ENCODE data around the gene ATP1B2.

DNA sequence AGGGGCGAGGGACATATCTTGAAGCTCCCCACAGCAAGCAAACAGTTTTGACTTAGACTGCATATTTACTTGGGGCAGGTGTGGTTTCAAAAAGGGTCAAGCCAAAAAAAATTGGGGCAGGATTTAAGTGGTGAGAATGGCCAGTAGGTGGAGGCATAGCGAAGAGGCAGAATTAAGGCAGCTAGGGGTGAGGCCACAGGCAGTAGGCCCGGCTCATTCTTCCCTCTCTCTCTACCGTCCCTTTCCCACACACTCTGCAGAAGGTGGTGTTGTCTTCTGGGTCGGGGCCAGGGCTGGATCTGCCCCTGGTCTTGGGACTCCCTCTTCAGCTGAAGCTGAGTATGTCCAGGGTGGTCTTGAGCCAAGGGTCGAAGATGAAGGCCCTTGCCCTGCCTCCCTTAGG lies 18.2 kb upstream of the ATP1B2 start:
- TF ChIP-seq POLR2A (IDR thresholded peaks at IDR 0.05): no peak
- TF ChIP-seq, protein P1, sequence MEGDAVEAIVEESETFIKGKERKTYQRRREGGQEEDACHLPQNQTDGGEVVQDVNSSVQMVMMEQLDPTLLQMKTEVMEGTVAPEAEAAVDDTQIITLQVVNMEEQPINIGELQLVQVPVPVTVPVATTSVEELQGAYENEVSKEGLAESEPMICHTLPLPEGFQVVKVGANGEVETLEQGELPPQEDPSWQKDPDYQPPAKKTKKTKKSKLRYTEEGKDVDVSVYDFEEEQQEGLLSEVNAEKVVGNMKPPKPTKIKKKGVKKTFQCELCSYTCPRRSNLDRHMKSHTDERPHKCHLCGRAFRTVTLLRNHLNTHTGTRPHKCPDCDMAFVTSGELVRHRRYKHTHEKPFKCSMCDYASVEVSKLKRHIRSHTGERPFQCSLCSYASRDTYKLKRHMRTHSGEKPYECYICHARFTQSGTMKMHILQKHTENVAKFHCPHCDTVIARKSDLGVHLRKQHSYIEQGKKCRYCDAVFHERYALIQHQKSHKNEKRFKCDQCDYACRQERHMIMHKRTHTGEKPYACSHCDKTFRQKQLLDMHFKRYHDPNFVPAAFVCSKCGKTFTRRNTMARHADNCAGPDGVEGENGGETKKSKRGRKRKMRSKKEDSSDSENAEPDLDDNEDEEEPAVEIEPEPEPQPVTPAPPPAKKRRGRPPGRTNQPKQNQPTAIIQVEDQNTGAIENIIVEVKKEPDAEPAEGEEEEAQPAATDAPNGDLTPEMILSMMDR (IDR thresholded peaks at IDR 0.05): peak; percentile 30 to 62 (median 52)
